ENCODE measurements around the gene BASP1. TPM values are rescaled to one million over a fixed set of nuclear protein-coding genes. Genes with fewer than 3 reads are reported as not detected.

The BASP1 gene
- total and polyA plus RNA-seq, 7 experiments from 2014 or later = 0.23 to 9.6 (median 1.2) TPM; not detected in 1

GRCh38 chr5:17325770-17326599 is 108.6 kb downstream of the BASP1 start:
- DNase-seq = no peak
- Histone ChIP-seq H3K36me3 (ENCODE audit: control insufficient read depth in 2 of 3, insufficient read depth in 3 of 3, low read length in 3 of 3) (no peaks in the 10 kb centered on the region), H3K9me3 (ENCODE audit: control insufficient read depth in 2 of 3, low read length in 3 of 3) (no peaks in the 10 kb centered on the region), H3K4me1 (ENCODE audit: control insufficient read depth in 2 of 2, insufficient read depth in 2 of 2, low read length in 2 of 2) (no peaks in the 10 kb centered on the region), H3K27ac (ENCODE audit: low read depth, low read length) (no peak overlapping the region), H3K4me3 (ENCODE audit: low read length) (no peak overlapping the region), H3K27me3 (ENCODE audit: control insufficient read depth in 2 of 2, insufficient read depth in 2 of 2, low read length in 2 of 2) (no peaks in the 10 kb centered on the region)
- ChIA-PET CTCF (no interaction called here), POLR2A (no interaction called here)
- Mint-ChIP-seq H3K27me3 (no peaks in the 10 kb centered on the region), H3K27ac (no peak overlapping the region), H3K4me1 (no peaks in the 10 kb centered on the region), H3K36me3 (no peaks in the 10 kb centered on the region), H3K4me3 (no peak overlapping the region), H3K9me3 (peaks cover 0 to 13% (median 4%) of the 10 kb centered on the region in 11 donors)
- ATAC-seq = no peak
- intact Hi-C loops (cut with micrococcal nuclease) = no loop called here

All from naive thymus-derived CD4-positive, alpha-beta T cell (primary cell).